Loucy (cell line): ENCODE results near the gene NSD2.

Source experiments
- H2AFZ ChIP-seq: fragments of 200-600 bp; sonication (generic); 2 replicates; pipeline ENCODE4 v1.6.0; 2016; ENCODE audit warnings: antibody characterized with exemption, mild to moderate bottlenecking, low read length, moderate library complexity
- H3F3A ChIP-seq: fragments of 200-600 bp; 2 replicates; pipeline ENCODE4 v1.6.0; 2016; ENCODE audit warnings: antibody characterized with exemption, low read depth, mild to moderate bottlenecking
- H3K27me3 ChIP-seq: fragments of 200-600 bp; sonication (generic); 2 replicates; pipeline ENCODE4 v1.6.1; 2014; ENCODE audit warnings: low read length, mild to moderate bottlenecking; ENCODE audit not compliant: insufficient read depth, poor library complexity, severe bottlenecking
- H3K36me3 ChIP-seq: fragments of 200-600 bp; sonication (generic); 2 replicates; pipeline ENCODE4 v1.6.1; 2016; ENCODE audit warnings: low read length; ENCODE audit not compliant: insufficient read depth
- H3K4me1 ChIP-seq: fragments of 200-600 bp; sonication (generic); 2 replicates; pipeline ENCODE4 v1.5.1; 2014; ENCODE audit warnings: low read length, mild to moderate bottlenecking; ENCODE audit not compliant: insufficient read depth, poor library complexity, severe bottlenecking
- H3K4me2 ChIP-seq: fragments of 200-600 bp; sonication (generic); 2 replicates; pipeline ENCODE4 v1.6.0; 2014; ENCODE audit warnings: antibody characterized with exemption, low read length, low read depth, mild to moderate bottlenecking; ENCODE audit not compliant: poor library complexity, severe bottlenecking
- H3K4me3 ChIP-seq: fragments of 200-600 bp; sonication (generic); 2 replicates; pipeline ENCODE4 v1.5.1; 2014; ENCODE audit warnings: low read length, mild to moderate bottlenecking, mixed read lengths; ENCODE audit not compliant: poor library complexity, severe bottlenecking
- H3K79me2 ChIP-seq: fragments of 200-600 bp; sonication (generic); 2 replicates; pipeline ENCODE4 v1.6.1; 2014; ENCODE audit warnings: low read length; ENCODE audit not compliant: insufficient read depth
- H3K9ac ChIP-seq: fragments of 200-600 bp; sonication (generic); 2 replicates; pipeline ENCODE4 v1.6.0; 2014; ENCODE audit warnings: mild to moderate bottlenecking, low read depth, low read length, moderate library complexity; ENCODE audit not compliant: poor library complexity, severe bottlenecking
- H3K9me2 ChIP-seq: fragments of 200-600 bp; sonication (generic); replicated peaks from 2 replicates; pipeline ENCODE4 v1.6.1; 2016; ENCODE audit warnings: low read depth, low read length, mixed read lengths
- H3K9me3 ChIP-seq: fragments of 200-600 bp; sonication (generic); 2 replicates; pipeline ENCODE4 v1.6.1; 2014; ENCODE audit warnings: mild to moderate bottlenecking, antibody characterized with exemption, low read length, low read depth; ENCODE audit not compliant: insufficient read depth
- H4K20me1 ChIP-seq: fragments of 200-600 bp; sonication (generic); 2 replicates; pipeline ENCODE4 v1.6.0; 2014; ENCODE audit warnings: antibody characterized with exemption, low read length, mild to moderate bottlenecking; ENCODE audit not compliant: insufficient read depth, poor library complexity, severe bottlenecking
- EZH2phosphoT487 ChIP-seq: fragments of 200-600 bp; IDR thresholded peaks from 2 replicates; pipeline ENCODE4 v1.6.1; 2018; ENCODE audit warnings: antibody characterized with exemption, mild to moderate bottlenecking, moderate library complexity, borderline replicate concordance
- TF ChIP-seq, protein P1 (sequence below): fragments of 200-600 bp; sonication (generic); conservative IDR thresholded peaks from 2 replicates; pipeline ENCODE4 v1.5.1; 2014; ENCODE audit warnings: mild to moderate bottlenecking, antibody characterized with exemption, low read length

The NSD2 gene

DNA sequence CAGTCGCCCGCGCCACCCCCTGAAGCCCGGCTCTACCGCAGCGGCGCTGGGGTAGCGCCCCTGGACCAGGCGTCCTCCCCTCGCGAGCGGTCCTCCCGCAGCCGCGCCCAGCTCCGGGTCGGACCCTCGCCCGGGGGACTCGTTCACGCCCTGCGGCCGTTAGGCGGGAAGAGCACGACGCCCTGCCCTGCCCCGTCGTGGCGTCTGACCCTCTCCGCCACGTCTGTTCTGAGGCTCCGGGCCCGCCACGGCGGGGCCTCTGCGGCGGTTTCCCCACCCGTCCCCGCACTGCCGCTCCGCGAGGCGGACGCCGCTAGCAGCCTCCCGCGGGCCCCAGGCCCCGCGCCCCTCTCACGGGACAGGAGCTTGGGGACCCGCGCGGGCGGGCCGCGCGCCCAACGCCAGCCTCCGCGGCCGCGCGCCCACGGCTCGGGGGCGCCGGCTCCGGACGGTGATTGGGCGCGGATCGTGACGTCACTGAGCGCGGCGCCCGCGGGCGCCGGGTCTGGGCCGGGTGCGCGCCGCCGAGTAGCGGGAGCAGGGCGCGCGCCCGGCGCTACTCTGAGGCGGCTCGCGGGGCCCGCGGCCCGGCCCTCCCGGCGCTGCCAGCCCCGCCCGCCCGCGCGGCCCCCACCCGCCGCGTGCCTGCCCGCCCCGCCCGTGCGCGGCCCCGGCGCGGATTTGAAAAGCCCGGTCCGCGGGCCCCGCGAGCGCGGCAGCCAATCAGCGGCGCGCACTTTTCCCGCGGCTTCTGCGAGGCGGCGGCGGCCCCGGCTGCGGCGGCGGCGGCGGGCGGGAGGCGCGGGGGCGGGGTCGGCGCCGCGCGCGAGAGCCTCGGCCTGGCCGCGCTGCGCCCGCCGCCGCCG lies at the start of gene NSD2:
TSS of gene NSD2 (plus strand) at position 816 of the 866 bp plus-strand sequence. CDS start 29,262 bp downstream, outside the sequence.
- H4K20me1 ChIP-seq: peaks cover 29% of the 10 kb centered on the region
- H3K9ac ChIP-seq: peak within 1 kb of the TSS; percentile 95
- H3K4me3 ChIP-seq: peak within 1 kb of the TSS; percentile 93
- peak within 1 kb of the TSS; percentile 78 for H2AFZ ChIP-seq
- TF ChIP-seq, protein P1, sequence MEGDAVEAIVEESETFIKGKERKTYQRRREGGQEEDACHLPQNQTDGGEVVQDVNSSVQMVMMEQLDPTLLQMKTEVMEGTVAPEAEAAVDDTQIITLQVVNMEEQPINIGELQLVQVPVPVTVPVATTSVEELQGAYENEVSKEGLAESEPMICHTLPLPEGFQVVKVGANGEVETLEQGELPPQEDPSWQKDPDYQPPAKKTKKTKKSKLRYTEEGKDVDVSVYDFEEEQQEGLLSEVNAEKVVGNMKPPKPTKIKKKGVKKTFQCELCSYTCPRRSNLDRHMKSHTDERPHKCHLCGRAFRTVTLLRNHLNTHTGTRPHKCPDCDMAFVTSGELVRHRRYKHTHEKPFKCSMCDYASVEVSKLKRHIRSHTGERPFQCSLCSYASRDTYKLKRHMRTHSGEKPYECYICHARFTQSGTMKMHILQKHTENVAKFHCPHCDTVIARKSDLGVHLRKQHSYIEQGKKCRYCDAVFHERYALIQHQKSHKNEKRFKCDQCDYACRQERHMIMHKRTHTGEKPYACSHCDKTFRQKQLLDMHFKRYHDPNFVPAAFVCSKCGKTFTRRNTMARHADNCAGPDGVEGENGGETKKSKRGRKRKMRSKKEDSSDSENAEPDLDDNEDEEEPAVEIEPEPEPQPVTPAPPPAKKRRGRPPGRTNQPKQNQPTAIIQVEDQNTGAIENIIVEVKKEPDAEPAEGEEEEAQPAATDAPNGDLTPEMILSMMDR: no peak
- no peak for TF ChIP-seq EZH2phosphoT487
- no peaks in the 10 kb centered on the region for H3K27me3 ChIP-seq
- no peaks in the 10 kb centered on the region for H3K9me3 ChIP-seq
- peaks cover 22% of the 10 kb centered on the region for H3K4me1 ChIP-seq
- peak within 1 kb of the TSS; percentile 97 for H3K4me2 ChIP-seq
- no peaks in the 10 kb centered on the region for H3K36me3 ChIP-seq
- H3F3A ChIP-seq: no peaks in the 10 kb centered on the region
- H3K79me2 ChIP-seq: peaks cover 53% of the 10 kb centered on the region
- no peaks in the 10 kb centered on the region for H3K9me2 ChIP-seq

DNA sequence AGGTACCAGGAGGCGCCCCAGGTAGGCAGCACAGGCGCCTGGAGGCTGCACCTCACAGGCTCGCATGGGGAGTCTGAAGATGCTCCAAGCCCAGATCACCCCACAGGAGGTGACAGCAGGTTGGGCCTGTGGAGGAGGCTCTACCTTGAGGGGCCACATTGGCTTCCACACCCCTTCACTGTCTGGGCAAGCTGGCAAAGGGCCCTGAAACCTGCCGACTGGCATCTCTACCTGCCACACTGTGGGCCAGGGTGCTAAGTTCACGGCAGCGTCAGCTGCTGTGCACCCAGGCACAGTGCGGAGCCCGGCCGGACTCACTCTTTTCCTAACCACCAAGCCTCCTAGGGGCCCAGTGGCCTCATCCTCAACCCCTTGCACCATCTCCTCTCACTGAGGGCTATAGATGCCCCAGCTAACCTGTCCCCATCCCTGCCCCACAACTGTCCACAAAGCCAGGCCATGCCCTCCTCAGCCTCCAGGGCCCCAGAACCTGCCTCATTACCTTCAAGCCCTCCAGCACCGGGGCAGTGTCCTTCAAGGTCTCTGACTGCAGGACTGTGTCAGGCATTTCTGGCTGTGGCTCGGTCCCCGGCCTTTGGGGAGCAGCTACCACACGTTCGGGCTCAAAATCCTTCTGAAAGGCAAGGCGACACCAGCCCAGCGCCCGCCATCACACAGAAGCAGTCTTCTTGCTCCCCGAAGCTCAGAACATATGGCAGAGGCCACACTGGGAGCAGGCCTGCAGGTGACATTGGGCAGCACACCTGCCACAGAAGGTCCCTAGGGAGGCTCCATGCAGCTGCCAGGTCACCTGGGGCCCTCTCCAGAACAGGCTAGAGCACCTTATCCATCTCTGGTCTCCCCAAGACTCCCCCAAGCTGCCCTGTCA lies 49.3 kb upstream of the NSD2 start:
- H3K36me3 ChIP-seq: peaks cover 52% of the 10 kb centered on the region; the same call in 1 of the 2 replicates

More for the DNA sequence above, 49.3 kb upstream of the NSD2 start:
- no peak overlapping the region for H3K4me2 ChIP-seq
- H3F3A ChIP-seq: no peaks in the 10 kb centered on the region
- no peaks in the 10 kb centered on the region for H4K20me1 ChIP-seq
- H3K27me3 ChIP-seq: no peaks in the 10 kb centered on the region
- no peak overlapping the region for H3K4me3 ChIP-seq
- H3K9ac ChIP-seq: no peak overlapping the region
- TF ChIP-seq EZH2phosphoT487: no peak
- TF ChIP-seq, protein P1: no peak
- no peaks in the 10 kb centered on the region for H3K79me2 ChIP-seq
- no peaks in the 10 kb centered on the region for H3K9me2 ChIP-seq
- H2AFZ ChIP-seq: no peak overlapping the region
- no peaks in the 10 kb centered on the region for H3K9me3 ChIP-seq
- H3K4me1 ChIP-seq: no peaks in the 10 kb centered on the region
